ENCODE measurements around the gene CD200R1.

CD200R1 gene

GRCh38 chr3:112888381-112889085 is 86.4 kb downstream of the CD200R1 start:
- DNase-seq = no peak
- no peak for TF ChIP-seq GATA1 (IDR thresholded peaks at IDR 0.05; ENCODE audit: low read depth, low read length)
- no peak for TF ChIP-seq POLR2A (IDR thresholded peaks at IDR 0.05; ENCODE audit: low read length)

DNA sequence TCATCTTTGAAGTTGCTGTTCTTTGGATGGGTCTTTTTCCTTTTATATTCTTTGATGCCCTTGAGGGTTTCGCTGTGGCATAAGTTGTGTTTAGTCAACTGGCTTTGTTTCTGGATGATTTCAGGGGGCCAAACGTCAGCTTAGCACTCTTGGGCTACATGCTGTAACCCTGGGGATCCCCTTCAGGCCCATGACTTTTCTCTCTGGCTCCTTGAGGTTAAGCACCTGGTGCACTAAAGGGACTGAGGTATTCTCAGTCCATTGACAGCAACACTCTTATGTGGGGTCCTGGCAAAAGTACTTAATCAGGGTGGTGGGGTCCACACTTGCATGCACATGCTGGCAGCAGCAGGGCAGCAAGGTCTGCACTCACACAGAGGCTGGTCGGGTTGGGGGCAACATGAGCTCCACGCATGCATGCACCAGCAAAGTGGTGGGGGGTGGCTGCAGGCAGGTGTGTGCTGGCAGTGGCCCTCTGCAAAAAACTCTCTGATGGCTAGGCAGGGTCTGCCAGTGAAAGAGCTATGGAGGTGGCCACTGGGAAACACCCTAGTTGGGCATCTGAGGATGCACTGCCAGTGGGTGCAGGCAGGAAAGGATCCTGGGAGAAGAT is 90.1 kb downstream of the CD200R1 start:
- no peak for DNase-seq
- no peak for TF ChIP-seq GATA1 (IDR thresholded peaks at IDR 0.05; ENCODE audit: low read depth, low read length)
- TF ChIP-seq POLR2A (IDR thresholded peaks at IDR 0.05; ENCODE audit: low read length) = no peak

GRCh38 chr3:112881891-112882290 is 93.0 kb downstream of the CD200R1 start:
- TF ChIP-seq GATA1 (IDR thresholded peaks at IDR 0.05; ENCODE audit: low read depth, low read length) (no peak), POLR2A (IDR thresholded peaks at IDR 0.05; ENCODE audit: low read length) (no peak)

DNA sequence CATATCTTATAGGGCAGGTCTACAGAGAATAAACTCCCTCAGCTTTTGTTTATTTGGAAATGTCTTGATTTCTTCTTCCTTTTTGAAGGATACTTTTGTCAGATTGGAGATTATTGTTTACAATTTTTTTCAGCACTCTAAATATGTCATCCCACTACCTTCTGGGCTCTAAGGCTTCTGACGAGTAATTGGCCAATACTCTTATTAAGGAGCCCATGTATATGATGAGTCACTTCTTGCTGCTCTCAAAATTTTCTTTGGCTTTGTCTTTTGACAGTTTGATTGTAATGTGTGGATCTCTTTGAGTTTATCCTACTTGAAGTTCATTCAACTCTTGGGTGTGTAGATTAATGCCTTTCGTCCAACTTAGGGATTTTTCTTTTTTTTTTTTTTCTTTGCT is 99.3 kb downstream of the CD200R1 start:
- TF ChIP-seq POLR2A (IDR thresholded peaks at IDR 0.05; ENCODE audit: low read length) = no peak
- TF ChIP-seq GATA1 (IDR thresholded peaks at IDR 0.05; ENCODE audit: low read depth, low read length) = no peak
- DNase-seq = no peak

More at GRCh38 chr3:112881891-112882290, 93.0 kb downstream of the CD200R1 start:
- DNase-seq = no peak

- DNase-seq = no peak
- no peak for TF ChIP-seq GATA1 (IDR thresholded peaks at IDR 0.05; ENCODE audit: low read depth, low read length)
- TF ChIP-seq POLR2A (IDR thresholded peaks at IDR 0.05; ENCODE audit: low read length) = no peak
Measured at GRCh38 chr3:112874725-112875124, 100.2 kb downstream of the CD200R1 start.

DNA sequence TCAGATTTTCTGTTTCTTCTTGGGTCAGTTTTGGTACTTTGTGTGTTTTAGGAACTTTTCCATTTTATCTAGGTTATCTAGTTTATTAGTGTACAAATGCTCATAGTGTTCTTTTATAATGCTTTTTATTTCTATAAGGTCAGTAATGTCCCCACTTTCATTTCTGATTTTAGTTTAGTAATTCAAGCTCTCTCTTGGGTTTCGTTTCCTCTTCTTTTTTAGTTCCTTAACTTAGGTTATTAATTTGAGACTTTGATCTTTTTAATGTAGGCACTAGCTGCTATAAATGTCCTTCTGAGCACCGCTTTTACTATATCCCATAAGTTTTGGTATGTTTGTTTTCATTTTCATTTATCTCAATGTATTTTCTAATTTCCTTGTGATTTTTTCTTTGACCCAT is 101.3 kb downstream of the CD200R1 start:
- TF ChIP-seq POLR2A (IDR thresholded peaks at IDR 0.05; ENCODE audit: low read length) (no peak), GATA1 (IDR thresholded peaks at IDR 0.05; ENCODE audit: low read depth, low read length) (no peak)
- DNase-seq = no peak

GRCh38 chr3:112871735-112872134 is 103.2 kb downstream of the CD200R1 start:
- TF ChIP-seq POLR2A (IDR thresholded peaks at IDR 0.05; ENCODE audit: low read length) (no peak), GATA1 (IDR thresholded peaks at IDR 0.05; ENCODE audit: low read depth, low read length) (no peak)
- no peak for DNase-seq

All from erythroblast (primary cell).